ENCODE results near the gene TCF12. TPM values are rescaled to one million over a fixed set of nuclear protein-coding genes. Genes with fewer than 3 reads are reported as not detected.
A peak's percentile ranks its signal among the peaks of the same experiment; 100 is the strongest.

The TCF12 gene
- total RNA-seq, 1 experiment from 2014 or later = 76.7 TPM

DNA sequence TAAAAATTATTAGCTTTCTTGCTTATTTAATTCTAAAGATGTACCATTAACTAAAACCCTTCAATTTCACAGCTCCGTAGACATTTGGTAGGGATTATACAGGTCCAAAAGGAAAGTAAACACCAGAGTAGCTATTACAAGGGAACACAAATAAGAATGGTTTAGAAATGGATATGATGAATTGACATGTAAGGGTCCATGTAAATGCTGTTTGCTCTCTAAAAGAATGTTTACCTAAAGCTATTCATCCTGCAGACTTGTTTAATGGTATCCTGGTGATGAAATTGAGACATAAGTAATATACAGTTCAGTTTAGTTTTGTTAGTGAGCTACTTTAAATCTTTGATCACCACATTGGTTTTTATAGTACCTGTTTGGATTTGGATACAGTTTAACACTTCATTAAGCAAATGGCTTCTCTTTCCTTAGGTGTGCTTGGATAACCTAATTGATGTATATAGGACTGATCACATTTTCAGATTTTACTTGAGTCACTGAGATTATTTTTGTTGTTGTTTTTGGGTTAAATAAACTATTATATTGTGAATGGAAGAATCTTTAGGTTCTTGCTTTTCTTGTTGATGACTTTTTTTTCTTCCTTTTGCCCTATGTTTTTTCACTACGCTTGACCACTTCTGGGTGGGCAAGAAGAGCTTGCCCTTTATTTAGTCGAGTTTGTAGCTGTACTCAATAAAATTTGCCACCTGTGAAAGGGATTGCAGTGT, 115.4 kb downstream of the TCF12 start:
- peaks cover 40 to 62% of the 10 kb centered on the region in 2 experiments for H3K4me1 Mint-ChIP-seq
- Histone ChIP-seq H2BK5ac (ENCODE audit: insufficient read length, low read length) (no peak overlapping the region), H2AFZ (ENCODE audit: low read length) (no peak overlapping the region), H2BK15ac (ENCODE audit: low read depth, low read length) (no peak overlapping the region), H3K4me1 (ENCODE audit: insufficient read depth, low read length) (peaks cover 5% of the 10 kb centered on the region; the same call in 1 of the 2 replicates), H3K4me2 (ENCODE audit: insufficient read depth, insufficient read length, low read length) (no peak overlapping the region), H2BK20ac (ENCODE audit: low read depth, low read length, poor library complexity, severe bottlenecking) (no peak overlapping the region), H4K91ac (ENCODE audit: insufficient read length, low read depth, low read length) (no peak overlapping the region), H3K4ac (ENCODE audit: low read depth, low read length) (no peak overlapping the region), H3K23me2 (ENCODE audit: insufficient read length, low read depth, low read length, poor library complexity, severe bottlenecking) (no peaks in the 10 kb centered on the region), H3K27ac (ENCODE audit: insufficient read length, low read depth, low read length) (no peak overlapping the region), H3K14ac (ENCODE audit: insufficient read depth, low read length) (no peak overlapping the region), H4K20me1 (ENCODE audit: control insufficient read depth, insufficient read depth, insufficient read length) (no peaks in the 10 kb centered on the region), H3K23ac (ENCODE audit: insufficient read length, low read depth, low read length) (no peak overlapping the region), H3K9ac (ENCODE audit: extremely low read depth, insufficient read length, low read length) (no peak overlapping the region), H2BK12ac (ENCODE audit: insufficient read length, low read depth, low read length) (no peak overlapping the region), H2BK120ac (ENCODE audit: low read depth, low read length, poor library complexity, severe bottlenecking) (no peak overlapping the region), H3K9me3 (ENCODE audit: control insufficient read depth, low read depth, low read length) (no peaks in the 10 kb centered on the region), H3K79me2 (ENCODE audit: insufficient read depth, low read length) (peaks cover 15% of the 10 kb centered on the region; the same call in 1 of the 2 replicates), H3T11ph (ENCODE audit: low read length) (no peak overlapping the region), H3K27me3 (ENCODE audit: insufficient read depth, low read length) (no peaks in the 10 kb centered on the region), H3K79me1 (ENCODE audit: insufficient read depth, low read depth, low read length, poor library complexity, severe bottlenecking) (peaks cover 3% of the 10 kb centered on the region), H4K5ac (ENCODE audit: insufficient read length, low read depth, low read length) (no peak overlapping the region), H2AK5ac (ENCODE audit: insufficient read length, low read length) (no peak overlapping the region), H3K18ac (ENCODE audit: insufficient read length, low read depth, low read length) (no peak overlapping the region), H4K8ac (replicated peaks; ENCODE audit: insufficient read length, low read depth, low read length) (no peak overlapping the region), H3K56ac (ENCODE audit: insufficient read length, low read depth, low read length) (no peak overlapping the region)
- DNase-seq = no peak
- no peaks in the 10 kb centered on the region for H3K9me3 Mint-ChIP-seq
- no CpG with 5 or more reads among the region's 3 CpGs for WGBS (ENCODE audit: extremely low coverage, insufficient read length, low lambda C conversion rate)
- no peaks in the 10 kb centered on the region for H3K36me3 Mint-ChIP-seq (ENCODE audit: insufficient read depth in 1 of 3, low read depth in 3 of 3)
- TF ChIP-seq, protein P1, sequence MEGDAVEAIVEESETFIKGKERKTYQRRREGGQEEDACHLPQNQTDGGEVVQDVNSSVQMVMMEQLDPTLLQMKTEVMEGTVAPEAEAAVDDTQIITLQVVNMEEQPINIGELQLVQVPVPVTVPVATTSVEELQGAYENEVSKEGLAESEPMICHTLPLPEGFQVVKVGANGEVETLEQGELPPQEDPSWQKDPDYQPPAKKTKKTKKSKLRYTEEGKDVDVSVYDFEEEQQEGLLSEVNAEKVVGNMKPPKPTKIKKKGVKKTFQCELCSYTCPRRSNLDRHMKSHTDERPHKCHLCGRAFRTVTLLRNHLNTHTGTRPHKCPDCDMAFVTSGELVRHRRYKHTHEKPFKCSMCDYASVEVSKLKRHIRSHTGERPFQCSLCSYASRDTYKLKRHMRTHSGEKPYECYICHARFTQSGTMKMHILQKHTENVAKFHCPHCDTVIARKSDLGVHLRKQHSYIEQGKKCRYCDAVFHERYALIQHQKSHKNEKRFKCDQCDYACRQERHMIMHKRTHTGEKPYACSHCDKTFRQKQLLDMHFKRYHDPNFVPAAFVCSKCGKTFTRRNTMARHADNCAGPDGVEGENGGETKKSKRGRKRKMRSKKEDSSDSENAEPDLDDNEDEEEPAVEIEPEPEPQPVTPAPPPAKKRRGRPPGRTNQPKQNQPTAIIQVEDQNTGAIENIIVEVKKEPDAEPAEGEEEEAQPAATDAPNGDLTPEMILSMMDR (conservative IDR thresholded peaks at IDR 0.05) = no peak
- H3K27ac Mint-ChIP-seq = peak overlapping the region in 1 of 3 experiments; percentile 70; a peak in 2 of 7 replicates
- no peaks in the 10 kb centered on the region for H3K27me3 Mint-ChIP-seq (ENCODE audit: low read depth)
- no peak overlapping the region for H3K4me3 Mint-ChIP-seq

Data from H9 (cell line).